Measurements from ENCODE around the gene CCDC149. TPM values are rescaled to one million over a fixed set of nuclear protein-coding genes. Genes with fewer than 3 reads are reported as not detected.

Gene CCDC149
- total and polyA plus RNA-seq, 2 of the 4 experiments (the other 2 are of a cell fraction), result 6.7 to 7.0 TPM

DNA sequence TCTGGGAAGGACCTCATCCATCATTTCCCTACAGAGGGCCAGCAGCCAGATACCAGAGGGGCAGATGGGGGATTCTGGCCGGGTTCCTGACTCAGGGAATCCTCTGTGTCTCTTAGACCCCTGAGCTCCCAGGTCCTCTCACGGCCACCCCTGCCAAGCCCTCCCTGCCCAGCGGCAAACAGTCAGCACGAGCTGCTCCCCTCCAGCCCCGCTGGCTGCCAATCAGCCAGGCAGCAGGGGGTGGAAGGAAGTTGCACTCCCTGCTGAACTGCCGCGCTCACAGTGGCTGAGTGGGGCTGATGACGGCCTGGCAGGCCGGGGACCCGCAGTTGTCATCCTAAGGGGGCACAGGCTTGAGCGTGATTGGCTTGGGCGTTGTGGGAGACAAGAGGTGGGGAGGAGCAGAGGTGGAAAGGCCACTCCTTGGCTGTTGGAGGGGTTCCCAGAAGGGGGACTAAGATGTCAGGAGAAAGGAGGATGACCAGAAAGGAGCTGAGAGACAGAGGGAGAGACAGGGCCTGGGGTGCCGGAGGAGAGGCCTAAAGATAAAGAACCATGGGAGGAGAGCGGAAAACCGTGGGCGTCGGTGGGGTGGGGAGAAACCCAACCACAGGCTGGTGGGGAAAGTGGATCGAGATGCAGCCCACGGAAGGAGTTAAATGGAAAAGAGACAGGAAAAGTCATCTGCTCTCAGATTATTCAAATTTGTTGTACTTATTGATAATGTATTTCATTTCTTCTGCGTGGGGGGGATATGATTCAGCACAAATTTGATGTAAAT lies 4.4 kb upstream of the CCDC149 start:
- ATAC-seq (ENCODE audit: low read depth) (no peak), DNase-seq (no peak)
- intact Hi-C loops (cut with micrococcal nuclease), result no loop called here
- H3K56ac ChIP-seq (ENCODE audit: extremely low read depth, insufficient read depth, low read length), result no peak overlapping the region
- H3K4me2 ChIP-seq (ENCODE audit: low read depth, low read length), result no peak overlapping the region
- no peak overlapping the region for H2BK120ac ChIP-seq (ENCODE audit: low read depth, low read length)
- no peak overlapping the region for H3K9ac ChIP-seq (ENCODE audit: low read depth, low read length)
- no peak overlapping the region for H3K4me3 ChIP-seq (ENCODE audit: insufficient read depth, low read depth, low read length)
- H4K91ac ChIP-seq (ENCODE audit: insufficient read depth, low read depth, low read length), result no peak overlapping the region
- H3K4me1 ChIP-seq (ENCODE audit: control insufficient read depth, insufficient read depth, low read length), result peaks cover 3% of the 10 kb centered on the region
- ChIA-PET CTCF (interaction anchor here (0.6 kb wide), 1 partner anchor 156 kb away, joined by 3 read pairs; no protein-coding TSS in a partner anchor), POLR2A (ENCODE audit: unreplicated experiment) (no interaction called here)
- H3K36me3 ChIP-seq (ENCODE audit: control insufficient read depth, insufficient read depth, low read length), result no peaks in the 10 kb centered on the region
- H2AK5ac ChIP-seq (ENCODE audit: low read depth, low read length), result no peak overlapping the region
- H2BK5ac ChIP-seq (ENCODE audit: low read depth, low read length, poor library complexity, severe bottlenecking), result no peak overlapping the region
- H2AFZ ChIP-seq (replicated peaks; ENCODE audit: low read length, poor library complexity), result peak overlapping the region; percentile 56
- no peak overlapping the region for H4K8ac ChIP-seq (ENCODE audit: low read depth in 2 of 2, low read length in 2 of 2)
- dilution Hi-C loops (cut with HindIII; ENCODE audit: low sequenced_read_pairs, unreplicated experiment), result no loop called here
- no peak overlapping the region for H2BK15ac ChIP-seq (ENCODE audit: low read depth, low read length)
- no peak overlapping the region for H3K23ac ChIP-seq (ENCODE audit: low read depth, low read length)
- H4K20me1 ChIP-seq (ENCODE audit: insufficient read depth, low read length), result no peaks in the 10 kb centered on the region
- H3K18ac ChIP-seq (ENCODE audit: low read depth, low read length), result no peak overlapping the region
- no peaks in the 10 kb centered on the region for H3K27me3 ChIP-seq (ENCODE audit: control insufficient read depth, insufficient read depth, low read length)
- H2AK9ac ChIP-seq (replicated peaks; ENCODE audit: low read depth, low read length, poor library complexity), result no peak overlapping the region
- H3K14ac ChIP-seq (replicated peaks; ENCODE audit: low read depth, low read length), result no peak overlapping the region
- H3K4ac ChIP-seq (ENCODE audit: low read depth, low read length), result no peak overlapping the region
- H3K9me3 ChIP-seq (ENCODE audit: control insufficient read depth, insufficient read depth, low read length), result peaks cover 6% of the 10 kb centered on the region; the same call in 1 of the 2 replicates
- no peak overlapping the region for H3K27ac ChIP-seq (ENCODE audit: insufficient read depth, low read length)
- no peak overlapping the region for H2BK20ac ChIP-seq (ENCODE audit: low read depth, low read length)
- 67% methylated on average over 7 of the region's 20 CpGs; no CpG with 5 or more reads in 1 of the 2 experiments for WGBS, 2 experiments (ENCODE audit: extremely low coverage in 2 of 2, insufficient read length in 1 of 2)
- BruUV-seq (replicated peaks), result no TSS peak
- no peaks in the 10 kb centered on the region for H3K9me1 ChIP-seq (ENCODE audit: insufficient read depth, low read length)
- in situ Hi-C loops (cut with MboI; ENCODE audit: low sequenced_read_pairs), result no loop called here
- peaks cover under 1 to 5% of the 10 kb centered on the region in 2 experiments; a peak in 1 of 4 replicates for H3K79me1 ChIP-seq (ENCODE audit: low read depth in 1 of 2, low read length in 2 of 2)
- no peak overlapping the region for H4K5ac ChIP-seq (ENCODE audit: low read depth, low read length)
- no peak for TF ChIP-seq CTCF (conservative IDR thresholded peaks at IDR 0.05; ENCODE audit: low read depth, low read length)
- TF ChIP-seq MXI1 (IDR thresholded peaks at IDR 0.05; ENCODE audit: borderline replicate concordance, low read depth, low read length), result no peak
- TF ChIP-seq FOS (IDR thresholded peaks at IDR 0.05; ENCODE audit: low read depth, low read length), result no peak
- no peak for TF ChIP-seq ELK1 (IDR thresholded peaks at IDR 0.05; ENCODE audit: borderline replicate concordance, low read depth, low read length)
- no peak for TF ChIP-seq RAD21 (IDR thresholded peaks at IDR 0.05; ENCODE audit: low read length)
- TF ChIP-seq MAFK (IDR thresholded peaks at IDR 0.05; ENCODE audit: low read depth, low read length), result no peak
- no peak for TF ChIP-seq CHD1 (IDR thresholded peaks at IDR 0.05; ENCODE audit: low read depth, low read length)
- TF ChIP-seq SMC3 (IDR thresholded peaks at IDR 0.05; ENCODE audit: low read depth, low read length), result no peak
- no peak for TF ChIP-seq BHLHE40 (IDR thresholded peaks at IDR 0.05; ENCODE audit: low read depth, low read length)
- no peak for TF ChIP-seq POLR2A (IDR thresholded peaks at IDR 0.05; ENCODE audit: low read depth, low read length)
- TF ChIP-seq RFX5 (IDR thresholded peaks at IDR 0.05; ENCODE audit: low read depth, low read length), result no peak
- no peak for TF ChIP-seq USF2 (IDR thresholded peaks at IDR 0.05; ENCODE audit: low read depth, low read length)
- no peak for TF ChIP-seq MAZ (IDR thresholded peaks at IDR 0.05; ENCODE audit: borderline replicate concordance, low read depth, low read length)
- no peak for TF ChIP-seq NFE2L2 (IDR thresholded peaks at IDR 0.05; ENCODE audit: low read depth, low read length)
- TF ChIP-seq CEBPB (IDR thresholded peaks at IDR 0.05; ENCODE audit: low read depth, low read length), result no peak

Measured in IMR-90 (cell line).